Effector CD8-positive, alpha-beta T cell (primary cell): ENCODE data around the gene TPSG1.

Source experiments
- DNase-seq: peaks from one replicate; lab custom pipeline; 2025; lab: John Stamatoyannopoulos, UW

Gene TPSG1

GRCh38 chr16:1215574-1216295 is 9.3 kb downstream of the TPSG1 start:
- no peak for DNase-seq

- no peak for DNase-seq
Observed at GRCh38 chr16:1214719-1215118, 10.3 kb downstream of the TPSG1 start.

- DNase-seq: no peak
Observed at GRCh38 chr16:1213796-1214372, 11.2 kb downstream of the TPSG1 start.

GRCh38 chr16:1213231-1213630 is 11.8 kb downstream of the TPSG1 start:
- DNase-seq: no peak

- no peak for DNase-seq
Observed at GRCh38 chr16:1212616-1213194, 12.4 kb downstream of the TPSG1 start.

- DNase-seq: no peak
Observed at GRCh38 chr16:1211451-1212268, 13.4 kb downstream of the TPSG1 start.

GRCh38 chr16:1210461-1210860 is 14.6 kb downstream of the TPSG1 start:
- DNase-seq: no peak

GRCh38 chr16:1209081-1209480 is 16.0 kb downstream of the TPSG1 start:
- no peak for DNase-seq

GRCh38 chr16:1208239-1208830 is 16.7 kb downstream of the TPSG1 start:
- no peak for DNase-seq

- DNase-seq: no peak
Observed at GRCh38 chr16:1206786-1207185, 18.3 kb downstream of the TPSG1 start.

- DNase-seq: no peak
Observed at GRCh38 chr16:1206326-1206725, 18.7 kb downstream of the TPSG1 start.

- DNase-seq: no peak
Observed at GRCh38 chr16:1204933-1205332, 20.1 kb downstream of the TPSG1 start.

- no peak for DNase-seq
Observed at GRCh38 chr16:1202274-1202673, 22.8 kb downstream of the TPSG1 start.

- no peak for DNase-seq
Observed at GRCh38 chr16:1201444-1201843, 23.6 kb downstream of the TPSG1 start.

- no peak for DNase-seq
Observed at GRCh38 chr16:1200014-1200627, 24.9 kb downstream of the TPSG1 start.

- DNase-seq: no peak
Observed at GRCh38 chr16:1199347-1200013, 25.6 kb downstream of the TPSG1 start.

GRCh38 chr16:1198671-1199346 is 26.3 kb downstream of the TPSG1 start:
- peak; percentile 29 for DNase-seq

- no peak for DNase-seq
Observed at GRCh38 chr16:1198194-1198593, 26.9 kb downstream of the TPSG1 start.

GRCh38 chr16:1197237-1197866 is 27.7 kb downstream of the TPSG1 start:
- DNase-seq: no peak

GRCh38 chr16:1196494-1196893 is 28.6 kb downstream of the TPSG1 start:
- no peak for DNase-seq
